CD8-positive, alpha-beta memory T cell (primary cell): ENCODE results near the gene DUSP2. TPM values are rescaled to one million over a fixed set of nuclear protein-coding genes. Genes with fewer than 3 reads are reported as not detected.
"Not testable (repeated sequence)": the region's sequence is repeated elsewhere in the genome, so short reads cannot be mapped to it uniquely, and the experiment has no call there.

Experiments
- CTCF ChIA-PET: fragments of 350-600 bp; sonication (Branson Sonifier 250); formaldehyde crosslinking; loops from one replicate; lab custom pipeline; 2021; ENCODE audit warnings: antibody characterized with exemption; lab: Charles Lee
- POLR2A ChIA-PET: fragments of 350-600 bp; sonication (Branson Sonifier 250); formaldehyde crosslinking; loops from one replicate; lab custom pipeline; 2021; ENCODE audit warnings: antibody characterized with exemption; lab: Charles Lee
- DNase-seq, 5 donors: peaks; one replicate each; pipeline versions ENCODE4 v3.0.0 to v3.0.0-alpha.2; 2020 to 2022; ENCODE audit warnings: mixed read lengths in 1 of 5
- H3K27ac ChIP-seq: one replicate; pipeline ENCODE4 v1.7.0; 2013; ENCODE audit warnings: low read depth, mild to moderate bottlenecking, low read length, moderate library complexity
- H3K27me3 ChIP-seq: 2 replicates; pipeline ENCODE4 v1.7.0; 2013; ENCODE audit warnings: low read length, mild to moderate bottlenecking; ENCODE audit not compliant: insufficient read depth, poor library complexity, severe bottlenecking
- H3K36me3 ChIP-seq: 2 replicates; pipeline ENCODE4 v1.7.0; 2013; ENCODE audit warnings: mild to moderate bottlenecking, low read length, moderate library complexity; ENCODE audit not compliant: insufficient read depth
- H3K4me1 ChIP-seq: 2 replicates; pipeline ENCODE4 v1.7.0; 2013; ENCODE audit warnings: mild to moderate bottlenecking, low read length, moderate library complexity; ENCODE audit not compliant: insufficient read depth
- H3K4me3 ChIP-seq: 2 replicates; pipeline ENCODE4 v1.7.0; 2013; ENCODE audit warnings: mild to moderate bottlenecking, low read length
- H3K9me3 ChIP-seq: 2 replicates; pipeline ENCODE4 v1.7.0; 2013; ENCODE audit warnings: mild to moderate bottlenecking, low read length
- H3K27ac Mint-ChIP-seq, 8 donors: one replicate each; pipeline ENCODE4 v1.8.0; 2020 to 2021; ENCODE audit warnings: mixed read lengths in 8 of 8, mild to moderate bottlenecking in 6 of 8, inconsistent platforms in 3 of 8, moderate library complexity in 3 of 8
- H3K27me3 Mint-ChIP-seq, 2 donors: one replicate each; pipeline ENCODE4 v1.8.0; 2020 to 2021; ENCODE audit warnings: mixed read lengths in 2 of 2, mild to moderate bottlenecking in 1 of 2, moderate library complexity in 1 of 2
- H3K36me3 Mint-ChIP-seq, 3 donors: one replicate each; pipeline ENCODE4 v1.8.0; 2020 to 2021; ENCODE audit warnings: mixed read lengths in 3 of 3, inconsistent platforms in 1 of 3, mild to moderate bottlenecking in 1 of 3
- H3K4me1 Mint-ChIP-seq, 3 donors: one replicate each; pipeline ENCODE4 v1.8.0; 2020 to 2021; ENCODE audit warnings: mixed read lengths in 3 of 3, inconsistent platforms in 1 of 3, mild to moderate bottlenecking in 1 of 3
- H3K4me3 Mint-ChIP-seq, 7 donors: one replicate each; pipeline ENCODE4 v1.8.0; 2020 to 2021; ENCODE audit warnings: mixed read lengths in 7 of 7, mild to moderate bottlenecking in 6 of 7, moderate library complexity in 4 of 7, inconsistent platforms in 2 of 7
- H3K9me3 Mint-ChIP-seq, 5 donors: one replicate each; pipeline ENCODE4 v1.8.0; 2020 to 2022; ENCODE audit warnings: mixed read lengths in 5 of 5, mild to moderate bottlenecking in 3 of 5, moderate library complexity in 2 of 5, inconsistent platforms in 1 of 5
- polyA plus RNA-seq: library from polyadenylated mRNA; unstranded; fragments of 300-500 nt; fragmentation: Illumina TruSeq; gene quantifications from one replicate; pipeline ENCODE4 v1.2.3, GENCODE V29; 2021
- total RNA-seq, 2 experiments: library from RNA; stranded (reverse); gene quantifications; one replicate each; pipeline ENCODE4 v1.2.3, GENCODE V29; 2021

The DUSP2 gene
- total and polyA plus RNA-seq, 3 experiments from 2014 or later, result 214 to 518 (median 237) TPM

GRCh38 chr2:96144481-96145035 is 682 bp downstream of the DUSP2 start:
- DNase-seq, result peak; percentile 25 to 66 (median 44)
- H3K4me3 ChIP-seq, result peak overlapping the region; percentile 89
- Mint-ChIP-seq H3K27me3 (peaks cover 0 to 17% of the 10 kb centered on the region in 2 donors), H3K9me3 (peaks cover 0 to 4% (median 0%) of the 10 kb centered on the region in 5 donors), H3K4me1 (peaks cover 64 to 72% (median 66%) of the 10 kb centered on the region in 3 donors), H3K27ac (peak overlapping the region; percentile 79 to 100 (median 96)), H3K36me3 (peaks cover 8 to 43% (median 10%) of the 10 kb centered on the region in 3 donors), H3K4me3 (peak overlapping the region; percentile 94 to 100 (median 97))
- H3K9me3 ChIP-seq, result no peaks in the 10 kb centered on the region
- H3K36me3 ChIP-seq, result peaks cover 17% of the 10 kb centered on the region
- H3K27me3 ChIP-seq, result no peaks in the 10 kb centered on the region
- CTCF ChIA-PET, result interaction anchor here (1.5 to 14.6 kb wide), 5 partner anchors 14 to 152 kb away, joined by 4 to 385 read pairs (median 16); partner anchors contain the start of gene ADRA2B
- POLR2A ChIA-PET, result interaction anchor here (0.6 to 7.5 kb wide), 6 partner anchors 14 to 393 kb away, joined by 3 to 78 read pairs (median 4); no protein-coding TSS in a partner anchor
- peak overlapping the region; percentile 80 for H3K27ac ChIP-seq
- peaks cover 56% of the 10 kb centered on the region for H3K4me1 ChIP-seq

GRCh38 chr2:96143848-96144480 is 1.3 kb downstream of the DUSP2 start:
- Mint-ChIP-seq H3K36me3 (peaks cover 8 to 48% (median 10%) of the 10 kb centered on the region in 3 donors), H3K4me3 (peak overlapping the region; percentile 94 to 100 (median 97)), H3K27me3 (peaks cover 0 to 17% of the 10 kb centered on the region in 2 donors), H3K4me1 (peaks cover 64 to 74% (median 66%) of the 10 kb centered on the region in 3 donors), H3K9me3 (peaks cover 0 to 4% (median 0%) of the 10 kb centered on the region in 5 donors), H3K27ac (peak overlapping the region; percentile 79 to 100 (median 96))
- peak; percentile 23 to 64 (median 50) for DNase-seq
- CTCF ChIA-PET, result interaction anchor here (0.8 to 14.6 kb wide), 6 partner anchors 14 to 151 kb away, joined by 3 to 385 read pairs (median 11); partner anchors contain the start of genes ADRA2B and STARD7
- Histone ChIP-seq H3K36me3 (peaks cover 17% of the 10 kb centered on the region), H3K9me3 (no peaks in the 10 kb centered on the region), H3K27ac (peak overlapping the region; percentile 80), H3K4me1 (peaks cover 56% of the 10 kb centered on the region), H3K27me3 (no peaks in the 10 kb centered on the region), H3K4me3 (peak overlapping the region; percentile 89)
- POLR2A ChIA-PET, result interaction anchor here (0.6 to 7.5 kb wide), 6 partner anchors 14 to 64 kb away, joined by 3 to 78 read pairs (median 4); no protein-coding TSS in a partner anchor

- Mint-ChIP-seq H3K4me1 (peaks cover 61 to 72% (median 66%) of the 10 kb centered on the region in 3 donors), H3K9me3 (peaks cover 0 to 4% (median 0%) of the 10 kb centered on the region in 5 donors), H3K27ac (peak overlapping the region; percentile 79 to 100 (median 96)), H3K27me3 (peaks cover 0 to 17% of the 10 kb centered on the region in 2 donors), H3K4me3 (peak overlapping the region; percentile 94 to 100 (median 97)), H3K36me3 (peaks cover 8 to 53% (median 10%) of the 10 kb centered on the region in 3 donors)
- no peaks in the 10 kb centered on the region for H3K27me3 ChIP-seq
- peaks cover 56% of the 10 kb centered on the region for H3K4me1 ChIP-seq
- no peaks in the 10 kb centered on the region for H3K9me3 ChIP-seq
- POLR2A ChIA-PET, result interaction anchor here (0.6 to 7.5 kb wide), 4 partner anchors 20 to 65 kb away, joined by 3 to 78 read pairs (median 8); no protein-coding TSS in a partner anchor
- CTCF ChIA-PET, result interaction anchor here (0.8 to 14.6 kb wide), 8 partner anchors 13 to 150 kb away, joined by 3 to 385 read pairs (median 5); partner anchors contain the start of genes ADRA2B and STARD7
- H3K4me3 ChIP-seq, result peak overlapping the region; percentile 89
- DNase-seq, result peak in 2 of 5 donors; percentile 44 to 47
- H3K36me3 ChIP-seq, result peaks cover 17% of the 10 kb centered on the region
- peak overlapping the region; percentile 80 for H3K27ac ChIP-seq
Observed at GRCh38 chr2:96143231-96143847, 1.9 kb downstream of the DUSP2 start.

DNA sequence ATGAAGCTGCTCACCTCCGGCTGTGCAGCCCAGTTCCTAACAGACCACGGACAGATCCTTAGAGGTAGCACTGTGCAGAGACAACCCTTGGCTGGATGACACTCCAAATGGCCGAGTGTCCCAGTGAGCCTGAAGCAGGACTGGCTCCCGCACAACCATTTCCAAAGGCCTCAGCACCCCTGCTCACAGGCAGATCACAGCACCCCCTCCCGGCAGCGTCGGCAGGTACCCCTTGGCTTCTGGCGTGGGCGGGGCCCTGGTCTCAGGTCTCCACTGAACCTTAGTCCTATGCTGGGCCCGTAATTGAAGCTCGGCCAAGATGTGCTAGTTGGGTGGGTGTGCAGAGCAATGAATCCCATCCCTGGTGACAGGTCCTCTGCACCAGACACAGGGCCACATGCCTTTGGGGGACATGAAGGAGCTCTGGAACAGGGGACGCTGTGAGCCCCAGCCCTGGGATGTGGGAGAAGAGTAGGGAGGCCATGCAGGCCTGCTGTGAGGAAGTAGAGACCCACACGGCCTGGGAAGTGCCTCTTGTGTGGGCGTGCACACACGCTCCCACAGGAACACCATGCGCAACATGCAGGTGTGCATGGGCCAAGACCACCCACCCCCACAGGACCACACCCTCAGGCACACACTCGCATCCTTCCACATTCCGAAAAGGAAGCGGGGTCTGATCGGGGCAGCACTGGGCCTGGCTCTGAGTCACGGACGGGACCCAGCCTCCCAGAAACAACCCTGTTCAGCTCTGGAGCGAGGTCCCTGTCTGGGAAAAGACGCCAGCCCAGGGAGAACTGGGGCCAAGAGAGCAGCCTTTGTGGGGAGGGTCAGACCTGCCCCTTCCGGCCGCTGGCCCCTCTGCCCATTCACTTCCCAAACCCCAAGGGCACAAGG is 2.8 kb downstream of the DUSP2 start:
- Histone ChIP-seq H3K27ac (peak overlapping the region; percentile 80), H3K36me3 (peaks cover 17% of the 10 kb centered on the region), H3K4me1 (peaks cover 55% of the 10 kb centered on the region), H3K4me3 (peak overlapping the region; percentile 89), H3K9me3 (no peaks in the 10 kb centered on the region), H3K27me3 (no peaks in the 10 kb centered on the region)
- Mint-ChIP-seq H3K27me3 (peaks cover 0 to 17% of the 10 kb centered on the region in 2 donors), H3K4me3 (peak overlapping the region; percentile 94 to 100 (median 97)), H3K36me3 (peaks cover 8 to 58% (median 10%) of the 10 kb centered on the region in 3 donors), H3K27ac (peak overlapping the region; percentile 79 to 100 (median 96)), H3K9me3 (peaks cover 0 to 4% (median 0%) of the 10 kb centered on the region in 5 donors), H3K4me1 (peaks cover 57 to 69% (median 62%) of the 10 kb centered on the region in 3 donors)
- DNase-seq, result peak; percentile 64 to 75 (median 70)
- POLR2A ChIA-PET, result interaction anchor here (2.0 to 7.5 kb wide), 3 partner anchors 21 to 32 kb away, joined by 5 to 78 read pairs (median 10); no protein-coding TSS in a partner anchor
- CTCF ChIA-PET, result interaction anchor here (0.7 to 14.6 kb wide), 11 partner anchors 9 to 150 kb away, joined by 3 to 385 read pairs (median 5); partner anchors contain the start of genes ADRA2B and STARD7

GRCh38 chr2:96141624-96141967 is 3.6 kb downstream of the DUSP2 start:
- H3K27me3 Mint-ChIP-seq, result peaks cover 0 to 17% of the 10 kb centered on the region in 2 donors
- Histone ChIP-seq H3K36me3 (peaks cover 17% of the 10 kb centered on the region), H3K4me1 (peaks cover 47% of the 10 kb centered on the region)
- DNase-seq, result peak in 1 of 5 donors; percentile 18
- H3K4me1 Mint-ChIP-seq, result peaks cover 50 to 67% (median 53%) of the 10 kb centered on the region in 3 donors
- H3K4me3 Mint-ChIP-seq, result peak overlapping the region; percentile 94 to 100 (median 97)
- peaks cover 8 to 67% (median 10%) of the 10 kb centered on the region in 3 donors for H3K36me3 Mint-ChIP-seq
- peak overlapping the region; percentile 55 to 100 (median 96) for H3K27ac Mint-ChIP-seq
- not testable (repeated sequence) for H3K27me3 ChIP-seq, H3K27ac ChIP-seq, H3K4me3 ChIP-seq, H3K9me3 ChIP-seq, H3K9me3 Mint-ChIP-seq
- CTCF ChIA-PET, result interaction anchor here (1.4 to 14.6 kb wide), 8 partner anchors 10 to 67 kb away, joined by 3 to 385 read pairs (median 10); partner anchors contain the start of genes ADRA2B and STARD7
- POLR2A ChIA-PET, result interaction anchor here (1.7 to 7.5 kb wide), 2 partner anchors 22 to 33 kb away, joined by 5 to 78 read pairs; no protein-coding TSS in a partner anchor

DNA sequence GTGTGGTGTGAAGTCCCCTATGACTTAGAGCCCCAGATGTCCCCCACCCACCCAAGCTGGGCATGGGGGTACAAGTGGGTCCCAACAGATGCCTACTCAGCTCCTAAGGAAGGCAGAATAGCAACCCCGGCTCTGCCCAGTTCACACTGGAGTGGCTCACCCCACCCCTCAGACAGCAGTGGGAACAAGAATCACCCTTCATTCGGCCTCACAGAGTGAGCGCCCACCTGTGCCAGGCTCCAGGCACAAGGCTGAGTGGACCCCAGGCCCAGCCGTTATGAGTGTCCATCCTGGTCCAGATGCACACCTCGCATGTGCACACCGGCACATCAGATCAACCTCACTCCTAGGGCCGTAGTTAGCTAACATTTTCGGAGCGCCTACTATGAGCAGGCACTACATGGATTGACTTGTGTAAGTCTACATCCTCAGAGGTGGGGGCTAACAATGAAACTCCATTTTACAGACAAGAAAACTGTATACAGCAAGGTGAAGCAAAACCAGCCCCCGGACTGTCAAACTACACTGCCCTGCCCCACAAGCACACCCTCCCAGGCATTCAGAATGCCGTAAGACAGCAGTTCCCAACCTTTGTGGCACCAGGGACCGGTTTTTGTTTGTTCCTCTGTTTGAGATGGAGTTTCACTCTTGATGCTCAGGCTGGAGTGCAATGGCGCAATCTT is 4.2 kb downstream of the DUSP2 start:
- Mint-ChIP-seq H3K27me3 (peaks cover 0 to 13% of the 10 kb centered on the region in 2 donors), H3K9me3 (peaks cover 0 to 2% (median 0%) of the 10 kb centered on the region in 5 donors), H3K36me3 (peaks cover 8 to 72% (median 10%) of the 10 kb centered on the region in 3 donors), H3K27ac (peak overlapping the region in 7 of 8 donors; percentile 63 to 100 (median 95)), H3K4me1 (peaks cover 46 to 66% (median 48%) of the 10 kb centered on the region in 3 donors), H3K4me3 (peak overlapping the region in 6 of 7 donors; percentile 23 to 100 (median 69))
- Histone ChIP-seq H3K36me3 (peaks cover 17% of the 10 kb centered on the region), H3K27me3 (no peaks in the 10 kb centered on the region), H3K4me1 (peaks cover 42% of the 10 kb centered on the region), H3K27ac (no peak overlapping the region), H3K4me3 (no peak overlapping the region), H3K9me3 (no peaks in the 10 kb centered on the region)
- peak in 1 of 5 donors; percentile 25 for DNase-seq
- POLR2A ChIA-PET, result interaction anchor here (0.9 to 7.5 kb wide), 3 partner anchors 22 to 33 kb away, joined by 3 to 78 read pairs (median 5); no protein-coding TSS in a partner anchor
- CTCF ChIA-PET, result interaction anchor here (1.7 to 14.6 kb wide), 6 partner anchors 10 to 119 kb away, joined by 5 to 385 read pairs (median 12); no protein-coding TSS in a partner anchor
